Breast epithelium (tissue), 4 donors: ENCODE data around the gene PXYLP1. TPM values are rescaled to one million over a fixed set of nuclear protein-coding genes. Genes with fewer than 3 reads are reported as not detected.

Experiments used
- DNase-seq, 2 donors: peaks; one replicate each; pipeline ENCODE4 v3.0.0-alpha.2; 2019; ENCODE audit warnings: low spot score in 2 of 2
- H3K27ac ChIP-seq, 2 donors: fragments of 200-600 bp; sonication (generic) in 1 of 2; one replicate each; pipeline ENCODE4 v1.5.1; 2016 to 2019; ENCODE audit warnings: mild to moderate bottlenecking in 1 of 2
- H3K27me3 ChIP-seq, 2 donors: fragments of 200-600 bp; sonication (generic) in 1 of 2; one replicate each; pipeline versions ENCODE4 v1.5.1 to v1.6.0; 2017 to 2019; ENCODE audit warnings: control low read depth in 1 of 2, mild to moderate bottlenecking in 1 of 2
- H3K36me3 ChIP-seq: fragments of 200-600 bp; one replicate; pipeline ENCODE4 v1.5.1; 2019
- H3K4me1 ChIP-seq, 2 donors: fragments of 200-600 bp; sonication (generic); one replicate each; pipeline ENCODE4 v1.5.1; 2016 to 2019; ENCODE audit warnings: control low read depth in 1 of 2
- H3K4me3 ChIP-seq, 3 donors: fragments of 200-600 bp; sonication (generic); 1 replicate in 2 of 3; 2 replicates in 1 of 3; pipeline ENCODE4 v1.5.1; 2016 to 2019; ENCODE audit warnings: mild to moderate bottlenecking in 3 of 3, moderate library complexity in 2 of 3
- H3K9me3 ChIP-seq, 2 donors: fragments of 200-600 bp; sonication (generic) in 1 of 2; one replicate each; pipeline ENCODE4 v1.5.1; 2016 to 2019; ENCODE audit warnings: control low read depth in 1 of 2
- CTCF ChIP-seq, 3 donors: fragments of 450-650 bp; IDR thresholded peaks; one replicate each; pipeline ENCODE4 v1.5.1; 2016 to 2017; ENCODE audit warnings: antibody characterized with exemption in 3 of 3, mild to moderate bottlenecking in 3 of 3, moderate library complexity in 3 of 3
- POLR2A ChIP-seq: fragments of 450-650 bp; IDR thresholded peaks from one replicate; pipeline ENCODE4 v1.6.1; 2016; ENCODE audit warnings: antibody characterized with exemption, mild to moderate bottlenecking, moderate library complexity
- POLR2AphosphoS5 ChIP-seq, 3 donors: sonication (generic); formaldehyde crosslinking; IDR thresholded peaks; one replicate each; pipeline ENCODE4 v1.6.1; 2017; ENCODE audit warnings: antibody characterized with exemption in 3 of 3
- intact Hi-C: fragments of 100-400 bp; cut with DNase I; formaldehyde crosslinking; loops from one replicate; pipeline ENCODE4 v1.15.1; 2023; ENCODE audit warnings: low total_unique reads
- total RNA-seq, 3 donors: library from RNA; depleted of rRNA; stranded (reverse); fragments of >200 nt; gene quantifications; one replicate each; pipeline ENCODE4 v1.1.0, GENCODE V29; 2016

PXYLP1 gene
- total RNA-seq, 3 donors from 2014 or later = 10.7 to 20.8 (median 19.0) TPM

GRCh38 chr3:141302364-141303141 is 70.9 kb downstream of the PXYLP1 start:
- Histone ChIP-seq H3K4me1 (no peaks in the 10 kb centered on the region), H3K27ac (peak overlapping the region; percentile 62 to 76), H3K9me3 (no peaks in the 10 kb centered on the region), H3K4me3 (no peak overlapping the region), H3K36me3 (no peaks in the 10 kb centered on the region), H3K27me3 (no peaks in the 10 kb centered on the region)
- peak in 1 of 2 donors; percentile 52 for DNase-seq
- TF ChIP-seq CTCF (IDR thresholded peaks at IDR 0.05) = no peak
- no peak for TF ChIP-seq POLR2A
- TF ChIP-seq POLR2AphosphoS5 (IDR thresholded peaks at IDR 0.05) = no peak
- intact Hi-C loops = loop anchor here (10.0 kb wide), 1 partner anchor 262 kb away; no protein-coding TSS in a partner anchor

GRCh38 chr3:141303481-141304223 is 72.0 kb downstream of the PXYLP1 start:
- no peaks in the 10 kb centered on the region for H3K36me3 ChIP-seq
- H3K27ac ChIP-seq = no peak overlapping the region
- intact Hi-C loops = loop anchor here (10.0 kb wide), 1 partner anchor 261 kb away; no protein-coding TSS in a partner anchor
- H3K9me3 ChIP-seq = no peaks in the 10 kb centered on the region
- no peaks in the 10 kb centered on the region for H3K27me3 ChIP-seq
- H3K4me1 ChIP-seq = no peaks in the 10 kb centered on the region
- DNase-seq = peak in 1 of 2 donors; percentile 38
- TF ChIP-seq CTCF (IDR thresholded peaks at IDR 0.05) = peak; percentile 69 to 79 (median 73)
- no peak for TF ChIP-seq POLR2AphosphoS5 (IDR thresholded peaks at IDR 0.05)
- H3K4me3 ChIP-seq = no peak overlapping the region

GRCh38 chr3:141305436-141305835 is 73.8 kb downstream of the PXYLP1 start:
- Histone ChIP-seq H3K36me3 (no peaks in the 10 kb centered on the region), H3K4me1 (no peaks in the 10 kb centered on the region), H3K4me3 (no peak overlapping the region), H3K27me3 (no peaks in the 10 kb centered on the region), H3K27ac (no peak overlapping the region), H3K9me3 (no peaks in the 10 kb centered on the region)
- DNase-seq = no peak
- intact Hi-C loops = loop anchor here (10.0 kb wide), 1 partner anchor 259 kb away; no protein-coding TSS in a partner anchor
- TF ChIP-seq POLR2A = no peak
- TF ChIP-seq CTCF (IDR thresholded peaks at IDR 0.05) = no peak
- TF ChIP-seq POLR2AphosphoS5 (IDR thresholded peaks at IDR 0.05) = no peak

- DNase-seq = no peak
- no peak for TF ChIP-seq POLR2A
- no peak for TF ChIP-seq POLR2AphosphoS5 (IDR thresholded peaks at IDR 0.05)
- no peak for TF ChIP-seq CTCF (IDR thresholded peaks at IDR 0.05)
- Histone ChIP-seq H3K27me3 (no peaks in the 10 kb centered on the region), H3K4me3 (no peak overlapping the region), H3K4me1 (no peaks in the 10 kb centered on the region), H3K27ac (no peak overlapping the region), H3K9me3 (no peaks in the 10 kb centered on the region), H3K36me3 (no peaks in the 10 kb centered on the region)
- intact Hi-C loops = loop anchor here (10.0 kb wide), 1 partner anchor 259 kb away; no protein-coding TSS in a partner anchor
Measured at GRCh38 chr3:141306276-141306675, 74.7 kb downstream of the PXYLP1 start.

- H3K4me1 ChIP-seq = no peaks in the 10 kb centered on the region
- no peak for DNase-seq
- no peak overlapping the region for H3K27ac ChIP-seq
- intact Hi-C loops = loop anchor here (10.0 kb wide), 1 partner anchor 258 kb away; no protein-coding TSS in a partner anchor
- H3K9me3 ChIP-seq = no peaks in the 10 kb centered on the region
- no peaks in the 10 kb centered on the region for H3K27me3 ChIP-seq
- H3K36me3 ChIP-seq = no peaks in the 10 kb centered on the region
- H3K4me3 ChIP-seq = no peak overlapping the region
- TF ChIP-seq POLR2AphosphoS5 (IDR thresholded peaks at IDR 0.05) (no peak), POLR2A (no peak), CTCF (IDR thresholded peaks at IDR 0.05) (no peak)
Measured at GRCh38 chr3:141306922-141307321, 75.3 kb downstream of the PXYLP1 start.
